Neural crest cell (in vitro differentiated cells): ENCODE results near the gene SCML2. TPM values are rescaled to one million over a fixed set of nuclear protein-coding genes. Genes with fewer than 3 reads are reported as not detected.
"Not testable (repeated sequence)": the region's sequence is repeated elsewhere in the genome, so short reads cannot be mapped to it uniquely, and the experiment has no call there.

ENCODE experiments used
- DNase-seq: peaks from one replicate; pipeline ENCODE4 v3.0.0; 2021; ENCODE audit warnings: low read depth, mixed read lengths, low spot score
- H3K27ac Mint-ChIP-seq: one replicate; pipeline ENCODE4 v1.8.0; 2021; ENCODE audit warnings: mild to moderate bottlenecking, mixed read lengths; ENCODE audit not compliant: unreplicated experiment
- H3K27me3 Mint-ChIP-seq: 2 replicates; pipeline ENCODE4 v1.8.0; 2021; ENCODE audit warnings: low read depth, mild to moderate bottlenecking, mixed read lengths
- H3K36me3 Mint-ChIP-seq: 2 replicates; pipeline ENCODE4 v1.8.0; 2021; ENCODE audit warnings: low read depth, mild to moderate bottlenecking, mixed read lengths
- H3K4me1 Mint-ChIP-seq: 2 replicates; pipeline ENCODE4 v1.8.0; 2021; ENCODE audit warnings: mixed read lengths
- H3K4me3 Mint-ChIP-seq: one replicate; pipeline ENCODE4 v1.8.0; 2021; ENCODE audit warnings: mild to moderate bottlenecking, mixed read lengths
- H3K9me3 Mint-ChIP-seq: 2 replicates; pipeline ENCODE4 v1.8.0; 2021; ENCODE audit warnings: mixed read lengths
- total RNA-seq: library from RNA; stranded (reverse); gene quantifications from 2 replicates; pipeline ENCODE4 v1.2.1, GENCODE V29; 2021
- TF ChIP-seq, protein P1 (sequence below): fragments of 200-600 bp; sonication (generic); conservative IDR thresholded peaks from 2 replicates; pipeline ENCODE4 v1.5.0; 2021; ENCODE audit warnings: antibody characterized with exemption, mild to moderate bottlenecking

Gene SCML2
- total RNA-seq, 1 donor from 2014 or later, result 14.2 TPM

DNA sequence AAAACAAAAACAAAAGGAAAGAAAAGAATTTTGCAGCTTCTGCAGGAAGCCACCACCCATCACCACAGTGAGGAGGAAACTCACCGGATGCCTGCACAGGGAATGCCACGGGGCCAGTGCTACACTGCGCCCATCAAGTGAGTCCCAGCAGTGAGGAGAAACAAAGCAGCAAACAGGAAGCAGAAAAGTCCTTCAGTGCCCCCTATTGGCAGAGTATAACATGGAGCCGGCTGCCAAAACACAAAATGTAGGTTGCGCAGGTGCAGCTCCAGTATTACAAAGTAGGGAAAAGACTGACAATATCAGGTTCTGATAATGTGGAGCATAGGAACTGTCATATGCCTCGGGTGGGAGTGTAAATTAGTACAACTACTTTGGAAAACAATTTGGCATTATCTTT, 23.3 kb upstream of the SCML2 start:
- Mint-ChIP-seq H3K27me3 (no peaks in the 10 kb centered on the region), H3K4me3 (no peak overlapping the region), H3K36me3 (no peaks in the 10 kb centered on the region), H3K4me1 (no peaks in the 10 kb centered on the region), H3K27ac (no peak overlapping the region), H3K9me3 (peaks cover 12% of the 10 kb centered on the region)
- TF ChIP-seq, protein P1, sequence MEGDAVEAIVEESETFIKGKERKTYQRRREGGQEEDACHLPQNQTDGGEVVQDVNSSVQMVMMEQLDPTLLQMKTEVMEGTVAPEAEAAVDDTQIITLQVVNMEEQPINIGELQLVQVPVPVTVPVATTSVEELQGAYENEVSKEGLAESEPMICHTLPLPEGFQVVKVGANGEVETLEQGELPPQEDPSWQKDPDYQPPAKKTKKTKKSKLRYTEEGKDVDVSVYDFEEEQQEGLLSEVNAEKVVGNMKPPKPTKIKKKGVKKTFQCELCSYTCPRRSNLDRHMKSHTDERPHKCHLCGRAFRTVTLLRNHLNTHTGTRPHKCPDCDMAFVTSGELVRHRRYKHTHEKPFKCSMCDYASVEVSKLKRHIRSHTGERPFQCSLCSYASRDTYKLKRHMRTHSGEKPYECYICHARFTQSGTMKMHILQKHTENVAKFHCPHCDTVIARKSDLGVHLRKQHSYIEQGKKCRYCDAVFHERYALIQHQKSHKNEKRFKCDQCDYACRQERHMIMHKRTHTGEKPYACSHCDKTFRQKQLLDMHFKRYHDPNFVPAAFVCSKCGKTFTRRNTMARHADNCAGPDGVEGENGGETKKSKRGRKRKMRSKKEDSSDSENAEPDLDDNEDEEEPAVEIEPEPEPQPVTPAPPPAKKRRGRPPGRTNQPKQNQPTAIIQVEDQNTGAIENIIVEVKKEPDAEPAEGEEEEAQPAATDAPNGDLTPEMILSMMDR, result peak; percentile 58
- peak; percentile 12 for DNase-seq

DNA sequence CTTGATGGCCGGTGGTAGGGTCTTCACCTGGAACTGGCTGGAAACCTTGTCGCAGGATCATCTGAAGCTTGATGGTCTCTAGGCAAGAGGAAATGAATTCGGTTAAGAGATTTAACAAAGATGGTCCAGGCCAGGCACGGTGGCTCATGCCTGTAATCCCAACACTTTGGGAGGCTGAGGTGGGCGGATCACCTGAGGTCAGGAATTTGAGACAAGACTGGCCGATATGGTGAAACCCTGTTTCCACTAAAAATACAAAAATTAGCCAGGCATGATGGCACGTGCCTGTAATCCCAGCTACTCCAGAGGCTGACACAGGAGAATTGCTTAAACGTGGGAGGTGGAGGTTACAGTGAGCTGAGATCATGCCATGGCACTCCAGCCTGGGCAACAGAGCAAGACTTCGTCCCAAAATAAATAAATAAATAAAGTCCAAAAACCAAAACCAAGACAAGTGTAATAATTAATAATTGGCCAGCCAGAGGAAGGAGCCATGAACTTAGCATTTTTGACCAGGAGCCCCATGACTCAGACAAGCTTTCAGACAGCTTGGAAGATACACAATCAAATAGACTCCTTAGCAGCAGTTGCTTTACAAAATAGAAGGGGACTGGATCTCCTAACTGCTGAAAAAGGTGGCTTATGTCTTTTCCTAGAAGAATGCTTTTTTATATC, 20.8 kb upstream of the SCML2 start:
- H3K27ac Mint-ChIP-seq, H3K4me1 Mint-ChIP-seq, H3K27me3 Mint-ChIP-seq, H3K4me3 Mint-ChIP-seq, DNase-seq, H3K36me3 Mint-ChIP-seq: not testable (repeated sequence)
- H3K9me3 Mint-ChIP-seq, result peaks cover 12% of the 10 kb centered on the region

DNA sequence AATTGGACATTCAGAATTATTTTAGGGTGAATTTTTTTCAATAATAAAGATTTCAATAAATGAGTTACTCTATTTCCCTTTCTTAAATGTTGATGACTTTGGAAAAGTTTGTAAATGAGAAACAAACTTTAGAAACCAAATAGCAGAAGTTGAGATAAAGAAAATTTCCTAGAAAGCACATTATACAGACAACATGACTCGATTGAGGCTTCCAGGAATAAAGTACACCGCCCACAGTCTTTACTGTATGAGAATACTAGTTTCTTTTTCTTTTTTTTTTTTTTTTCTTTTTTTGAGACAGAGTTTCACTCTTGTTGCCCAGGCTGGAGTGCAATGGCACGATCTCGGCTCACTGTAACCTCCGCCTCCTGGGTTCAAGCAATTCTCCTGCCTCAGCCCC, 14.6 kb upstream of the SCML2 start:
- not testable (repeated sequence) for H3K9me3 Mint-ChIP-seq, H3K27me3 Mint-ChIP-seq, H3K27ac Mint-ChIP-seq, DNase-seq, H3K4me3 Mint-ChIP-seq, H3K4me1 Mint-ChIP-seq, H3K36me3 Mint-ChIP-seq

DNA sequence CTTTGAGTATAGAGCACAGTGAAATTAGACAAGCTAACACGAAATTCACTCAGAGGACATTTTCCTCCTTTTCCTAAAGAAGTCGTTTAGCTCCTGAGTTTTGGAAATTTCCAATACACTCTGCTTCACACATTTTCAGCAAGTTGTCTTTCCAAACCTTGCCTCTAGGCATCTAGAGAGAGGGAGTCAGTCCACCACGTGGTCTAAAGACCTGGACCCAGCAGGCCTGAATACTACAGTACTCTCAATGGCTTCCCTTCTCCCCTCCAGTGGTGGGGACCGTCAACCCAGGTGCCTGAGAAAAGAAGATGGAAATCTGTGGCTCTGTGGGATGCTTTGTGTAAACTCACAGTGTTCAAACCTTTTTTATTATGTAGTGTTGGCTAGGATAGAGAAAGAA, 13.9 kb upstream of the SCML2 start:
- H3K27me3 Mint-ChIP-seq, result no peaks in the 10 kb centered on the region
- DNase-seq, result no peak
- peaks cover 8% of the 10 kb centered on the region for H3K9me3 Mint-ChIP-seq
- H3K4me3 Mint-ChIP-seq, result no peak overlapping the region
- TF ChIP-seq, protein P1, result no peak
- no peaks in the 10 kb centered on the region for H3K36me3 Mint-ChIP-seq
- H3K27ac Mint-ChIP-seq, result no peak overlapping the region
- no peaks in the 10 kb centered on the region for H3K4me1 Mint-ChIP-seq

DNA sequence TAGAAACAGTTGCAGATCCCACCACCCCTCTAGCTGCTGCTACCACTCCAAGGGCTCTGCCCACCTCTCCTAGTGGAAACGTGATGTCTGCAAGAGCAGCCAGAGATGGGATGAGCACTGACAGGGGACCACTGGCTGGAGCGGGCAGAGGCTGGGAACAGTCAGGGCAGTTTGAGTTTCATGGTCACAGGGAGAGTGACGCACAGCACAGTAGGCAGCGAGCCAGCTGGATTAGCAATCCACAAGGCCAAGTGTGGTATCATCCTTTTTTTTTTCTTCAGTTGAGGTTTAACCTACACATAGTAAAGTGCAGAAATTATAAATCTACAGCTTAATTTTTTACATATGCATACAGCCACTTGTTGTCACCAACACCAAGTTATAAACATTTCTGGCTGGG, 6.4 kb upstream of the SCML2 start:
- TF ChIP-seq, protein P1, result no peak
- Mint-ChIP-seq H3K9me3 (peaks cover 6% of the 10 kb centered on the region), H3K27ac (no peak overlapping the region), H3K27me3 (peaks cover 34% of the 10 kb centered on the region), H3K36me3 (no peaks in the 10 kb centered on the region), H3K4me3 (no peak overlapping the region), H3K4me1 (no peaks in the 10 kb centered on the region)
- no peak for DNase-seq

DNA sequence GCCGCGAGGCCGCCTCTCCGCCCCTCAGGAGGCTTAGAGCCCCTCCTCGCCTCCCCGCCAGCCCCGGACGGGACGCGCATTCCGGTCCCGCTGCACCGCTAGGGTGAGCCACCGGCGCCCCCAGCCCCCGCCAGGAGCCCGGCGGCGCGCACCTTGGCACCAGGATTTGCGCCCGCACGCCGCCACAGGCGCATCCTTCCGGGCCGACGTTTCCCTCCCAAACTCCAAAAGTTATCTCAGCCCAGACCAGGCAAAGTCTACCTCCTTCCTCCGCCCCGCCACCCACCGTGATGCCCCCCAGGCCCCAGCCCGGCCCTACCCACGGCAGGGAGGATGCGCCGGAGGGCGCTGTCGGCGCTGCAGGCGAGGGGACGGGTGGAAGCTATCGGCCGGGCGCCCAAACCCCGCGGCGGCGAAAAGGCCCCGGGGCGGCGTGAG, 538 bp downstream of the SCML2 start:
- TF ChIP-seq, protein P1, result peak; percentile 22
- H3K36me3 Mint-ChIP-seq, result no peaks in the 10 kb centered on the region
- DNase-seq, result peak; percentile 18
- peak overlapping the region; percentile 86 for H3K4me3 Mint-ChIP-seq
- peaks cover 15% of the 10 kb centered on the region for H3K4me1 Mint-ChIP-seq
- peaks cover 34% of the 10 kb centered on the region for H3K27me3 Mint-ChIP-seq
- H3K27ac Mint-ChIP-seq, result no peak overlapping the region
- peaks cover 4% of the 10 kb centered on the region for H3K9me3 Mint-ChIP-seq
